T-helper 22 cell (primary cell): ENCODE results near the gene GPR15LG.

Experiments used
- DNase-seq: peaks from one replicate; pipeline ENCODE4 v3.0.0-alpha.2; 2020; ENCODE audit warnings: low read depth

GPR15LG gene

GRCh38 chr10:84214612-84215235, 41.1 kb downstream of the GPR15LG start:
- DNase-seq, result no peak

GRCh38 chr10:84216834-84217233, 43.2 kb downstream of the GPR15LG start:
- no peak for DNase-seq

DNA sequence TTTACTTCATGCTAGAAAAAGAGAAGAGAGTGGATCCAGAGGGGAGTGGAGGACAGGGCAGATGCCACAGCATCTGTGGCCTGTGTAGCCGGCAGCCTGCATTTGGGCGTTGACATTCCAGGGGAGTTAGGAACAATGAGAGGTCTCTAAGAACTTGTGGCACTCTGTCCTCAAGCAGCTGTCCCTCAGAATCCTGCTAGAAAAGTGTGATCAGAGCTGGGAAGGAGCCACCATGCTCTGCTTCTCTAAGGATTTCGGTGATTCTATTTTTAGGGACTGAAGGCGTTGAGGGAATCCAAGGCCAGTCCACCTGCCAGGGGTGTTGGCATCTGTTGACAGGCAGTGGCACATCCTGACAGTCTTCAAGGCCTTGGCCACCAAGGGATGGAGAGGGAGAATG, 44.1 kb downstream of the GPR15LG start:
- DNase-seq, result no peak

DNA sequence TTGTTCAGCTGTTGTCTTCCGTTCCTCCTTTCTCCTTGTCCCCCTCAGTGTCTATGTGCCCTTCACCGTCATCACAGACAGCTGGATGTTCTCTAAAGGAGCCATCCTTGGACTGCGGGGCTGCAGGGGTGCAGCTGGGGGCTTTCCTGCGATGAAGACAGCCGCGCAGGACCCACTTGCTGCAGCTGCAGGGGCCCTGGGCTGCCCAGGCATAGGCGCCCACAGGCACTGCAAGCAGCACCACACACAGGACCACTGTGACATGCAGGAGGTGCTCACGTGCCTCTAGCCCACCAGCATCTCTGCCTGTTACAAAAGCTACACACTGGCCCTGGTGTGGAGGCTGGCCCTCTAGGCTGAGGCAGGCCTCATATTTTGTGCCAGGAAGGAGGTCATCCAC, 48.3 kb downstream of the GPR15LG start:
- no peak for DNase-seq

- DNase-seq, result no peak
Observed at GRCh38 chr10:84224411-84225028, 50.9 kb downstream of the GPR15LG start.

DNA sequence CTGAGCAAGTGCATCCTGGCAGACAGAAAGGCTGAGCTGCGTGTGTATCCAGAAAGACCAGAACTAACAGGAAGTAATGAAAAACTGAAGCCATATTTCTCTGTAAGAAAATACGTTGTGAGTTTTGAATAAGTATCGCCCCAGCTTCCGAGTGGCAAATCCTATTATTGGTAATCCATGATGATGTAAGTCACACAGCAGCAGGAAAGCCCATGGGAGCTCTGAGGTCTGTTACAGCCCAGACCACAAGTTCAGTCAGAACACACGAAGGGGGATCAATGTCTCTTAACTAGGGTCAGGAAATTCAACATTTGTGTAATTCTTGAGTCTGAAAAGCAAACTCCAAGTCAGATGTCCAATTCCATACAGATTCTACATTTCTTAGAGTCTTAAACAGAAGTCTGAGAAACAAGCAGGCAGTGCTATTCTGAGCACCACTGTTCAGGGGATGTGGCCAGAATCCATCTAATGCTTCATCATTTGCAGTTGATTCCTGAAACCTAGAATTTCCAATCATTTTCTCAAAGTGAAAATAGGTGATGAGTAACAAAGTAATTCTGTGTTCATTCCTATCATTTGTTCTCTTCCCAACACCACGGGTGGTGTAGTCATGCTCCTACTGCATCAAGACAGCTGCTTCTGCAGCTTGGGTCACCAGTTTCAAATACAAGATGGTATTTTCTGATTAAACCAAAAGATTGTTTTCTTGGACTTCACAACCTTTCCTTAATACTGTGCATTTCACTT, 52.0 kb downstream of the GPR15LG start, which contains the start of gene LRIT2:
Gene LRIT2, minus strand, starts transcription at position 118 of the 747 bp plus-strand sequence. Its CDS starts 24 bp downstream, at position 94.
- DNase-seq, result no peak

- DNase-seq, result no peak
Observed at GRCh38 chr10:84226616-84227015, 53.0 kb downstream of the GPR15LG start.

GRCh38 chr10:84227810-84228209, 54.2 kb downstream of the GPR15LG start:
- no peak for DNase-seq

GRCh38 chr10:84230359-84230758, 56.8 kb downstream of the GPR15LG start:
- no peak for DNase-seq

- DNase-seq, result no peak
Observed at GRCh38 chr10:84232376-84232775, 58.8 kb downstream of the GPR15LG start.

DNA sequence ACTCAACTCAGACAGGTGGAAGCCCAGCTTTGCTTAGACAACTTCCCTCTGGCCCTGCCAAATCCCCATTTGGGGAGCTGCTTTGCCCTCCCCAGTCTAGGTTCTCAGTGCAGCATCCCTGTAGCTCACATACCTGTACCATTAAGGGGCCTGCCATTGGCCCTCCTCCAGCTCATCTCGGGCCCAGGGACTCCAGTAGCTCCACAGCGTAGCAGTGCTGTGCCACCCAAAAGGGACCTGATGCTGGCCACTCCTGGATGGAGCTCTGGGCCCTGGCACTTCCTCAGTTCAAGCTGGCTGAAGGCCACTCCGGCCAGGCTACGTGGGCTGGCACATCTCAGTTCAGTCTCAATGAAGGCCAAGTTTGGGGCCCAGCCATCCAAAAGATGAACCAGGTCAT, 60.3 kb downstream of the GPR15LG start:
- no peak for DNase-seq

DNA sequence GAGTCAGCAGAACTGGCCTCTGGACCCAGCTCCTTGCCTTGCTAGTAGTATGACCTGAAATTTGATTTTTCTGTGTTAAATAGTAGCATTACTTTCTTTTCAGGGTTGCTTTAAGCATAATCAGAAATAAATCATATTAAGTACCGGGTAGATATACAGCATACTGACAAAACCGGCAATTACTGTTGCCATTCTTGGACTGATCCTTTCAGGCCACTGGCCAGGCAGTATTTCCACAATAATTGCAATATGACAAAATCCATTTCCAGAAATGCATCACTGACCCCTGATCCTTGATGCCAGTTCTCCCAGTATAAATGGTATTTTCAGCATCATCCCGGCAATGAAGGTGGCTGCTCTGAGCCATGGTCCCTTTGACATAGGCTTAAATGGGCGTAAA, 60.9 kb downstream of the GPR15LG start:
- no peak for DNase-seq
